ENCODE measurements around the gene SLC25A1. TPM values are rescaled to one million over a fixed set of nuclear protein-coding genes. Genes with fewer than 3 reads are reported as not detected.

The SLC25A1 gene
- total and polyA plus RNA-seq, 2 experiments from 2014 or later = 141 to 242 TPM

GRCh38 chr22:19168088-19168890 is 10.2 kb downstream of the SLC25A1 start:
- DNase-seq (ENCODE audit: low spot score) = no peak
- H2AFZ ChIP-seq = peak overlapping the region; percentile 91
- TF ChIP-seq CTCF (conservative IDR thresholded peaks at IDR 0.05; ENCODE audit: low read depth in 2 of 2) (peak; percentile 21 to 58; a peak in 2 of 4 replicates), CREB1 (CRISPR knock-in tag; IDR thresholded peaks at IDR 0.05; ENCODE audit: low read depth) (no peak)
- H3K4me1 ChIP-seq (ENCODE audit: insufficient read depth) = peaks cover 6% of the 10 kb centered on the region; the same call in 1 of the 2 replicates
- Mint-ChIP-seq H3K4me1 (peaks cover 23% of the 10 kb centered on the region), H3K4me3 (peak overlapping the region; percentile 52; the same call in 1 of the 3 replicates), H3K27me3 (ENCODE audit: insufficient read depth, low read depth, poor library complexity) (peaks cover 66% of the 10 kb centered on the region), H3K9me3 (no peaks in the 10 kb centered on the region; the same call in 1 of the 3 replicates), H3K27ac (no peak overlapping the region), H3K36me3 (ENCODE audit: low read depth) (peaks cover 11% of the 10 kb centered on the region; the same call in 1 of the 3 replicates)
- peaks cover 16% of the 10 kb centered on the region for H3K79me2 ChIP-seq (replicated peaks; ENCODE audit: insufficient read depth)
- no peaks in the 10 kb centered on the region for H3K36me3 ChIP-seq (ENCODE audit: insufficient read depth)
- no peak overlapping the region for H3K4me3 ChIP-seq
- H3K27me3 ChIP-seq (ENCODE audit: insufficient read depth) = peaks cover 50% of the 10 kb centered on the region
- ATAC-seq = no peak; the same call in 2 of the 3 replicates
- peaks cover 5% of the 10 kb centered on the region; the same call in 1 of the 2 replicates for H4K20me1 ChIP-seq (replicated peaks; ENCODE audit: insufficient read depth)
- no peak overlapping the region for H3K27ac ChIP-seq (ENCODE audit: low read depth)
- H3K4me2 ChIP-seq = no peak overlapping the region
- H3F3A ChIP-seq (replicated peaks; ENCODE audit: low read depth) = peaks cover 9% of the 10 kb centered on the region; the same call in 1 of the 2 replicates
- no peaks in the 10 kb centered on the region for H3K9me2 ChIP-seq (ENCODE audit: insufficient read depth)

GRCh38 chr22:19167106-19167869 is 11.2 kb downstream of the SLC25A1 start:
- Histone ChIP-seq H3K4me3 (no peak overlapping the region), H3K9me2 (ENCODE audit: insufficient read depth) (no peaks in the 10 kb centered on the region), H2AFZ (no peak overlapping the region), H3K27ac (ENCODE audit: low read depth) (no peak overlapping the region), H3K36me3 (ENCODE audit: insufficient read depth) (no peaks in the 10 kb centered on the region), H3K79me2 (replicated peaks; ENCODE audit: insufficient read depth) (peaks cover 6% of the 10 kb centered on the region), H3K4me1 (ENCODE audit: insufficient read depth) (peaks cover under 1% of the 10 kb centered on the region; the same call in 1 of the 2 replicates), H4K20me1 (replicated peaks; ENCODE audit: insufficient read depth) (no peaks in the 10 kb centered on the region), H3F3A (replicated peaks; ENCODE audit: low read depth) (0 out of 2 replicates have a peak, but pooled peaks cover 2% of the 10 kb centered on the region), H3K4me2 (no peak overlapping the region), H3K27me3 (ENCODE audit: insufficient read depth) (peaks cover 50% of the 10 kb centered on the region)
- ATAC-seq (no peak), DNase-seq (ENCODE audit: low spot score) (no peak)
- Mint-ChIP-seq H3K36me3 (ENCODE audit: low read depth) (peaks cover 5% of the 10 kb centered on the region; the same call in 1 of the 3 replicates), H3K4me3 (no peak overlapping the region; the same call in 2 of the 3 replicates), H3K27me3 (ENCODE audit: insufficient read depth, low read depth, poor library complexity) (peaks cover 61% of the 10 kb centered on the region), H3K27ac (no peak overlapping the region), H3K9me3 (no peaks in the 10 kb centered on the region; the same call in 1 of the 3 replicates), H3K4me1 (peaks cover 14% of the 10 kb centered on the region; the same call in 2 of the 3 replicates)
- TF ChIP-seq ZNF114 (CRISPR knock-in tag; IDR thresholded peaks at IDR 0.05) (no peak), ZNF331 (CRISPR knock-in tag; IDR thresholded peaks at IDR 0.05; ENCODE audit: low read depth) (no peak), EZH2 (IDR thresholded peaks at IDR 0.05; ENCODE audit: low read depth, unreplicated experiment) (no peak), EZH2phosphoT487 (IDR thresholded peaks at IDR 0.05; ENCODE audit: unreplicated experiment) (no peak), NANOG (IDR thresholded peaks at IDR 0.05; ENCODE audit: borderline replicate concordance) (no peak)

Measured in GM23338 (cell line).